Endodermal cell (in vitro differentiated cells): ENCODE measurements around the gene TAB2. TPM values are rescaled to one million over a fixed set of nuclear protein-coding genes. Genes with fewer than 3 reads are reported as not detected.

Experiments
- DNase-seq: peaks from one replicate; pipeline ENCODE4 v3.0.0-alpha.2; 2017
- H3K27ac ChIP-seq: 2 replicates; pipeline ENCODE4 v1.5.1; 2013; ENCODE audit warnings: mild to moderate bottlenecking, low read depth, low read length, moderate library complexity
- H3K27me3 ChIP-seq: 2 replicates; pipeline ENCODE4 v1.6.1; 2013; ENCODE audit warnings: mild to moderate bottlenecking, low read length, moderate library complexity; ENCODE audit not compliant: insufficient read depth, control insufficient read depth, poor library complexity, severe bottlenecking
- H3K36me3 ChIP-seq: 2 replicates; pipeline ENCODE4 v1.7.0; 2013; ENCODE audit warnings: mild to moderate bottlenecking, low read length, moderate library complexity; ENCODE audit not compliant: control insufficient read depth, insufficient read depth
- H3K4me1 ChIP-seq: one replicate; pipeline ENCODE4 v1.7.0; 2013; ENCODE audit warnings: low read length; ENCODE audit not compliant: control insufficient read depth, insufficient read depth
- H3K4me3 ChIP-seq: 2 replicates; pipeline ENCODE4 v1.5.1; 2013; ENCODE audit warnings: mild to moderate bottlenecking, low read length, moderate library complexity
- H3K9ac ChIP-seq: 2 replicates; pipeline ENCODE4 v1.6.1; 2013; ENCODE audit warnings: mild to moderate bottlenecking, low read length, moderate library complexity; ENCODE audit not compliant: poor library complexity, severe bottlenecking; ENCODE audit errors: extremely low read depth
- H3K9me3 ChIP-seq: 2 replicates; pipeline ENCODE4 v1.6.1; 2013; ENCODE audit warnings: mild to moderate bottlenecking, low read length, moderate library complexity; ENCODE audit not compliant: control insufficient read depth
- H3K27ac Mint-ChIP-seq: 2 replicates; pipeline ENCODE4 v1.8.0; 2020; ENCODE audit warnings: mixed read lengths
- H3K27me3 Mint-ChIP-seq: 2 replicates; pipeline ENCODE4 v1.8.0; 2021; ENCODE audit warnings: mild to moderate bottlenecking, mixed read lengths; ENCODE audit not compliant: insufficient read depth
- H3K36me3 Mint-ChIP-seq: 2 replicates; pipeline ENCODE4 v1.8.0; 2020; ENCODE audit warnings: low read depth, mixed read lengths
- H3K4me1 Mint-ChIP-seq: 2 replicates; pipeline ENCODE4 v1.8.0; 2020; ENCODE audit warnings: mixed read lengths
- H3K4me3 Mint-ChIP-seq: 2 replicates; pipeline ENCODE4 v1.8.0; 2020; ENCODE audit warnings: mild to moderate bottlenecking, moderate library complexity, mixed read lengths
- H3K9me3 Mint-ChIP-seq: 2 replicates; pipeline ENCODE4 v1.8.0; 2020; ENCODE audit warnings: mild to moderate bottlenecking, mixed read lengths
- CTCF ChIP-seq: fragments of 200-600 bp; sonication (generic); conservative IDR thresholded peaks from 2 replicates; pipeline ENCODE4 v1.5.0; 2021; ENCODE audit warnings: antibody characterized with exemption, mild to moderate bottlenecking
- WGBS, 2 experiments: methylation state at CpG; one replicate each; pipeline versions ENCODE4 v1.1.5 to v1.1.7; 2013; ENCODE audit warnings: missing lambda C conversion rate in 2 of 2, mixed read lengths in 1 of 2; ENCODE audit not compliant: insufficient coverage in 1 of 2, insufficient read length in 1 of 2; 5-methylcytosine and 5-hydroxymethylcytosine counted together
- total RNA-seq, 2 donors: library from RNA; stranded (reverse); fragmentation: NEBNext Ultra II Directional in 1 of 2; extraction: Animal tissue kit (Norgen Biotek cat#: 25700) in 1 of 2; gene quantifications; 2 replicates in 1 of 2; 3 replicates in 1 of 2; pipeline ENCODE4 v1.2.1, GENCODE V29; 2021

TAB2 gene
- total RNA-seq, 2 donors from 2014 or later: 51.1 to 54.8 TPM

DNA sequence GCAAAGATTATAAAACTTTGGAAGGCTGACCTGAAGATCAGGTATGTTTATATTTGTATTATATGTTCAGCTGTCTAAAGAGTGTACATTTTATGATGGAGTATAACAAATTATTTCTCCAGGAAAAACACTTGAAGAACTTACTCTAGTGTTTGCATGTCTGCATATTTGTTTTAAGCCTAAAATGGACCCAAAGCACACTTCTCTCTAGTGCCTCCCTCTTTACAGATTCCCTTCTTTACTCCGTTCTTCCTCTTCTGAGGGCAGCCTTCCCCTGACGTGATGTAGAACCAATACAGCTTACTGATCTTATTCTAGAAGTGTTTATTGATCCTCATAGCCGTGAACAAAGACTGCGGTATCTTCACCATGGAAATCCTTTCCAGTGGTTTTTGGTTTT lies 96.5 kb downstream of the TAB2 start:
- Histone ChIP-seq H3K27ac (no peak overlapping the region), H3K27me3 (no peaks in the 10 kb centered on the region), H3K4me1 (no peaks in the 10 kb centered on the region), H3K36me3 (peaks cover 30% of the 10 kb centered on the region), H3K4me3 (no peak overlapping the region), H3K9ac (no peak overlapping the region), H3K9me3 (peaks cover 3% of the 10 kb centered on the region)
- no peaks in the 10 kb centered on the region for H3K27me3 Mint-ChIP-seq
- no peak for DNase-seq
- no peak for TF ChIP-seq CTCF
- 77 to 97% methylated on average over 2 to 4 of the region's 4 CpGs for WGBS, 2 experiments
- H3K4me1 Mint-ChIP-seq: peaks cover 4% of the 10 kb centered on the region
- no peak overlapping the region for H3K4me3 Mint-ChIP-seq
- no peak overlapping the region for H3K27ac Mint-ChIP-seq
- H3K9me3 Mint-ChIP-seq: no peaks in the 10 kb centered on the region
- H3K36me3 Mint-ChIP-seq: peaks cover 25% of the 10 kb centered on the region

DNA sequence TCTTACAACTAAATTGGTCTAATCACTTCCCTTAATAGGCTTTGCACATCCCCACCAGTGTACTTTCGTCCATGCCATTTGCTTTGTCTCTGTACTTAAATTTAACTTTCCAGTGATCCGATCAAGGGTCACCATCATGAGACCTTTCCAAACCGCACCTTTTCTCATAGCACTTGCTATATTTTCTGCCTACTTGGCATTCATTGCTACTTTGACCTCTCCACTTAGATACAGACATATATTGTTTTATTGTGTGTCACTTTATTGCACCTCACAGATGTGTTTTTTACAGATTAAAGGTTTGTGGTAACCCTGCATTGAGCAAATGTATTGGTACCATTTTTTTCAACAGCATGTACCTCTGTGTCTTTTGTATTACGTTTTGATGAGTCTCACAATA lies 97.3 kb downstream of the TAB2 start:
- Histone ChIP-seq H3K9ac (no peak overlapping the region), H3K27me3 (no peaks in the 10 kb centered on the region), H3K9me3 (peaks cover 3% of the 10 kb centered on the region), H3K4me3 (no peak overlapping the region), H3K36me3 (peaks cover 23% of the 10 kb centered on the region), H3K27ac (no peak overlapping the region), H3K4me1 (no peaks in the 10 kb centered on the region)
- Mint-ChIP-seq H3K36me3 (peaks cover 21% of the 10 kb centered on the region), H3K4me1 (peaks cover 4% of the 10 kb centered on the region), H3K9me3 (no peaks in the 10 kb centered on the region), H3K27ac (no peak overlapping the region), H3K27me3 (no peaks in the 10 kb centered on the region), H3K4me3 (no peak overlapping the region)
- no peak for DNase-seq
- no peak for TF ChIP-seq CTCF
- 97 to 100% methylated on average over 1 to 4 of the region's 4 CpGs for WGBS, 2 experiments

DNA sequence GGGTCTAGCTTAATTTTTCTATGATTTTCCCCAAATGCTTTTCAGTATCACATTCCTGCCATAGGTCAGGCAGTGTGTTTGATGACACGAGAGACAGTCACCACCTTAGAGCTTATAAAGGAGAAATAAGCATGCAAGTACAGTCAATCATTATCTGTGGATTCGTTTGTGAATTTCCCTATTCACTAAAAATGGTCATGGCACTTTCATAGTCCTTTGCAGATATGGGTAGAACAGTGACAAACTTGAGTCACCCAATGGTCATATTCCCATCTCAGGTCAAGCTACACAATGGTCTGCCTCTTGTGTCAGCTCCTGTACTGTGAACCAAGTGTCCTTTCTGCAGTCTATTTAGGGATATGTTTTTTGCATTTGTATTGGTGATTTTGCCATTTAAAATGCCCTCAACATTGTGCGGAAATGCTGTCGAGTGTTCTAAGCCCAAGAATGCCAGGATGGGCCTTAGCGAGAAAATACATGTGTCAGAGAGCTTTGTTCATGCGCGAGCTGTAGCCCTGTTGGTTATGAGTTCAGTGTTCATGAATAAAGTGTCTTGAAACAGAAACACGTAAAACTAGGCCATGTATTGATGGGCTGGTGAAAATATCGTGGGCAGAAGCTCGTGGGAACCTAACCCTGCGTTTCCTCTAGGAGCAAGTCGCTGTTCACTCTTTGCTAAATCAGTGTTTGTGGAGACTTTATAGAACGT lies 102.3 kb downstream of the TAB2 start:
- DNase-seq: no peak
- no peaks in the 10 kb centered on the region for H3K9me3 Mint-ChIP-seq
- no peaks in the 10 kb centered on the region for H3K4me1 ChIP-seq
- no peaks in the 10 kb centered on the region for H3K36me3 ChIP-seq
- H3K9ac ChIP-seq: no peak overlapping the region
- TF ChIP-seq CTCF: no peak
- H3K27ac Mint-ChIP-seq: no peak overlapping the region
- H3K4me3 ChIP-seq: no peak overlapping the region
- peaks cover under 1% of the 10 kb centered on the region for H3K9me3 ChIP-seq
- H3K4me3 Mint-ChIP-seq: no peak overlapping the region
- WGBS, 2 experiments: 89 to 92% methylated on average over 8 to 13 of the region's 13 CpGs
- H3K36me3 Mint-ChIP-seq: peaks cover under 1% of the 10 kb centered on the region
- H3K4me1 Mint-ChIP-seq: peaks cover 8% of the 10 kb centered on the region
- H3K27ac ChIP-seq: no peak overlapping the region
- H3K27me3 Mint-ChIP-seq: no peaks in the 10 kb centered on the region
- no peaks in the 10 kb centered on the region for H3K27me3 ChIP-seq
